GM12872 (cell line): ENCODE results near the gene DUSP16.

ENCODE experiments used
- TF ChIP-seq, protein P1 (sequence below): IDR thresholded peaks from 3 replicates; pipeline ENCODE4 v1.5.1; 2011; ENCODE audit warnings: low read depth, mild to moderate bottlenecking, low read length, moderate library complexity; ENCODE audit not compliant: insufficient read depth

DUSP16 gene

GRCh38 chr12:12449533-12450025, 113.1 kb downstream of the DUSP16 start:
- TF ChIP-seq, protein P1, sequence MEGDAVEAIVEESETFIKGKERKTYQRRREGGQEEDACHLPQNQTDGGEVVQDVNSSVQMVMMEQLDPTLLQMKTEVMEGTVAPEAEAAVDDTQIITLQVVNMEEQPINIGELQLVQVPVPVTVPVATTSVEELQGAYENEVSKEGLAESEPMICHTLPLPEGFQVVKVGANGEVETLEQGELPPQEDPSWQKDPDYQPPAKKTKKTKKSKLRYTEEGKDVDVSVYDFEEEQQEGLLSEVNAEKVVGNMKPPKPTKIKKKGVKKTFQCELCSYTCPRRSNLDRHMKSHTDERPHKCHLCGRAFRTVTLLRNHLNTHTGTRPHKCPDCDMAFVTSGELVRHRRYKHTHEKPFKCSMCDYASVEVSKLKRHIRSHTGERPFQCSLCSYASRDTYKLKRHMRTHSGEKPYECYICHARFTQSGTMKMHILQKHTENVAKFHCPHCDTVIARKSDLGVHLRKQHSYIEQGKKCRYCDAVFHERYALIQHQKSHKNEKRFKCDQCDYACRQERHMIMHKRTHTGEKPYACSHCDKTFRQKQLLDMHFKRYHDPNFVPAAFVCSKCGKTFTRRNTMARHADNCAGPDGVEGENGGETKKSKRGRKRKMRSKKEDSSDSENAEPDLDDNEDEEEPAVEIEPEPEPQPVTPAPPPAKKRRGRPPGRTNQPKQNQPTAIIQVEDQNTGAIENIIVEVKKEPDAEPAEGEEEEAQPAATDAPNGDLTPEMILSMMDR, result no peak

DNA sequence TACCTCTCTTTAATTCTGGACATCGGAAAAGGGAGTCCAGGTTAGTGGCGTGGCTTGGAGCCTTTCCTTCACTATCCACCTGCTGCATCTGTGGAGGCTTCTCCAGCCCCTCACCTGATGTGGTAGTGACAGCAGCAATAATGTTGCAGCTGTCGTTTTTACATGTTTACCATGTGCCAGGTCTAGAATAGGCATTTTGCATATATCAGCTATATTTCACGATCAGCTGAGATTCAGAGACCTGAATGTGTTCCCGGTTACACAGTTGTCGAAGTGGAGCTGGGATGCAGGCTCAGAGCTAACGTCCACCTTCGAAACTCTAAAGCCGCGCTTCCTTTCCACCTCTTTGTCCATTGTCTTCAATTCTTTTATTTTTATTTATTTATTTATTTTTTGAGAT, 114.8 kb downstream of the DUSP16 start:
- TF ChIP-seq, protein P1, result no peak

DNA sequence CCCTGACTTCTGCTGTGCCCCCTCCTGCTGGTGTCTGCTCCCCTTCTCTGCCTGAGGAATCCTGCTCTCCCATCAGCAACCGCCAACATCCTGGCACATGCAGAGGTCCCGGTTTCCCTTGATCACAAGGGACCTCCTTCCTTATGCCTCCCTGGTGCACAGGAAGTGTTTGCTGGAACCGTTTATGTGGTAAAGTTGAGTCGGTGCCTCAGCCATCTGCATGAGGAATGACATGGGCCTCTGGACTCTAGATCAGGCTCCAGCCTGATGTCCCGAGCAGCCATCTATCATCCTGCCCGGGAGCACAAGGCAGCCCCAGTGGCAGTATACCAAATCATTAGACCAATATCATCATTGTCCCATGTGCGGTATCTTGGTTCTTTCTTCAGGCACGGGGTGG, 115.4 kb downstream of the DUSP16 start:
- TF ChIP-seq, protein P1, result no peak

DNA sequence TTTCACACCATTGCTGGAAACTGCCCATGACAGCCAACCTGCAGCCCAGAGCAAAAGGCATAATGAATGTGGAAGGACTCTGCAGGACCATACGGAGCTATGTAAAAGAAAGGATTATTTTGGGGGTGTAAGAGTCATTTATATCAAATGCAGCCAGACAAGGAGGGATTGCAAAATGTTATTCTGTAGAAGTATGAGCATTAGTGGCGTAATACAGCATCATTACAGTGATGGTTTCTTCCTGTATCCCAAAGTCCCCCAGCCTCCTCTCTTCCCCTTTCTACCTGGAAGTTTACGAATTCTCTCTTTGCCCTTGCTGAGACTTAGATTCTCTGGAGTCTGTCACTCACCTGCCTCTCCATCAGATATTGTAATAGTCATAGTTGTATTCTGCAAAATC, 115.9 kb downstream of the DUSP16 start:
- TF ChIP-seq, protein P1, result no peak

DNA sequence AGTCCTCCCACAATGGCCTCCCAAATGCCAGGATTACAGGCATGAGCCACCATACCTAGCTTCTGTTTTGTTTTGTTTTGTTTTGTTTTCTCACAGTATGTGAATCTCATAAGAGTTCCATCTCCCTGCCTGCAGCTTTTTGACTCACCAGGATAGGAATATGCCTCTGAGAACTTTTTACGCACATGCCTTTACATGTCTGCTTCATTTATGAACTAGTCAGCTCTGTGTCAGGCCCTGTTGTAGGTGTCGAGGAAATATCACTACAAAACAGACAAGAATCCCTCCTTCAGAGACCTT, 116.8 kb downstream of the DUSP16 start:
- TF ChIP-seq, protein P1, result no peak

DNA sequence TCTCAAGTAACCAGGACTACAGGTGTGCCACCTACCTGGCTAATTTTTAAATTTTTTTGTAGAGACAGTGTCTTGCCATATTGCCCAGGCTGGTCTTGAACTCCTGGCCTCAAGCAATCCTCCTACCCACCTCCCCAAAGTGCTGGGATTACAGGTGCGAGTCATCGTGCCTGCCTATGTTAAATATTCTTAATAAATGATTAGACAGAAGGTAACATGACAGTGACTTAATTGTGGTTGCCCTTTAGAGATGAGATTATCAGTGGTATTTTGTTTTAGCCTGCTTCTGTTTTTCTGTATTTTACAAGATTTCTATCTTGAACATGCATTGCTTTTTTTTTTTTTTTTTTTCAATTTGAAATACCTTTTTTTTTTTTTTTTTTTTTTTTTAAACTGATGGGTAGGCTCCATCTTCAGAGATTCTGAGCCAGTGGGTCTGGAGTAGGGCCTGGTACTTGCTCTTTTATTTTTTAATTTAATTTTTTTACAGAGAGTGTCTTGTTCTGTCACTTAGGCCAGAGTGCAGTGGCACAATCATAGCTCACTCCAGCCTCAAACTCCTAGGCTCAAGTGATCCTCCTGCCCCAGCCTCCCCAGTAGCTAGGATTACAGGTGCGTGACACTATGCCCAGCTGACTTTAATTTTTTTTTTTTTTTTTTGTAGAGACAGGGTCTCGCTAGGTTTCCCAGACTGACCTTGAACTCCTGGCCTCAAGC, 117.3 kb downstream of the DUSP16 start:
- TF ChIP-seq, protein P1, result no peak

DNA sequence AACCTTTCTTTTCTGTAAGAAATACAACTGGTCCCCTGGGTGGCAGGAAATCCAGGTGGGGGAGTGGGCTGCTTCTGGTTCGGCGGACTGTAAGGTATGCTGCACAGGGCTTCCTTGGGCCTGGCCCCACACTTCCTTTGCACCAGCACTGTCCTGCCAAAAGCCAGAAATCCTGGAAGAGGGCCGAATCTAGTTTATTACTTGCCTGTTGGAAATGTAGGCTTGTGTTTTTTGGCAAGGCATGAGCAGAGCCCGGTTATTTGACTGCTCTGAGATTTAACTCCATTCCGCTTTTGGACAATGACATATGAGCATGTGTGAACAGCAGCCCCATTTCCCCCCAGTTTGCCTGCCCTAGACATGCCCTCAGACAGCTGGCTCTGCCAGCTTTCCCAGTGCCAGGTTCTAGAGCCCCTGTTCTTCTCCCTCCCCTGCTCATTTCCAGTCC, 119.2 kb downstream of the DUSP16 start:
- TF ChIP-seq, protein P1, result no peak
